Sigmoid colon (tissue), 7 donors: Measurements from ENCODE around the gene TALDO1. TPM values are rescaled to one million over a fixed set of nuclear protein-coding genes. Genes with fewer than 3 reads are reported as not detected.

Source experiments
- DNase-seq: peaks from one replicate; pipeline ENCODE4 v3.0.0-alpha.2; 2019
- H3K27ac ChIP-seq, 4 donors: fragments of 200-600 bp; sonication (generic); one replicate each; pipeline ENCODE4 v1.5.1; 2016 to 2019; ENCODE audit warnings: mild to moderate bottlenecking in 1 of 4
- H3K27me3 ChIP-seq, 3 donors: fragments of 200-600 bp; sonication (generic); one replicate each; pipeline ENCODE4 v1.5.1; 2019; ENCODE audit warnings: mild to moderate bottlenecking in 1 of 3
- H3K36me3 ChIP-seq, 4 donors: fragments of 200-600 bp; sonication (generic); one replicate each; pipeline ENCODE4 v1.5.1; 2016 to 2019
- H3K4me1 ChIP-seq, 4 donors: fragments of 200-600 bp; sonication (generic); one replicate each; pipeline ENCODE4 v1.5.1; 2017 to 2019
- H3K4me3 ChIP-seq, 4 donors: fragments of 200-600 bp; sonication (generic); one replicate each; pipeline ENCODE4 v1.5.1; 2017 to 2019; ENCODE audit warnings: mild to moderate bottlenecking in 2 of 4, moderate library complexity in 1 of 4
- H3K9me3 ChIP-seq, 4 donors: fragments of 200-600 bp in 3 of 4; sonication (generic) in 3 of 4; one replicate each; pipeline versions ENCODE4 v1.5.1 to v1.6.1; 2013 to 2019
- CTCF ChIP-seq, 4 experiments: fragments of 450-650 bp in 3 of 4; fragments of 200-600 bp in 1 of 4; IDR thresholded peaks; one replicate each; pipeline ENCODE4 v1.5.1; 2016 to 2019; ENCODE audit warnings: antibody characterized with exemption in 4 of 4, mild to moderate bottlenecking in 3 of 4, moderate library complexity in 2 of 4
- EP300 ChIP-seq, 4 donors: sonication (generic); formaldehyde crosslinking; IDR thresholded peaks; one replicate each; pipeline ENCODE4 v1.6.1; 2017; ENCODE audit warnings: antibody characterized with exemption in 4 of 4
- POLR2A ChIP-seq, 2 donors: fragments of 450-650 bp; IDR thresholded peaks; one replicate each; pipeline ENCODE4 v1.6.1; 2016; ENCODE audit warnings: antibody characterized with exemption in 2 of 2, mild to moderate bottlenecking in 2 of 2, moderate library complexity in 2 of 2
- POLR2AphosphoS5 ChIP-seq, 4 donors: sonication (generic); formaldehyde crosslinking; IDR thresholded peaks; one replicate each; pipeline ENCODE4 v1.6.1; 2017; ENCODE audit warnings: antibody characterized with exemption in 4 of 4
- WGBS, 2 donors: extraction: QIAGEN DNeasy Blood & Tissue Kit; methylation state at CpG; one replicate each; pipeline ENCODE4 v1.1.7; 2013; 5-methylcytosine and 5-hydroxymethylcytosine counted together
- intact Hi-C: fragments of 100-400 bp; cut with DNase I; formaldehyde crosslinking; loops from one replicate; pipeline ENCODE4 v1.15.1; 2023
- polyA plus RNA-seq, 3 donors: library from polyadenylated mRNA; stranded (reverse); fragments of 200-250 nt; gene quantifications; one replicate each; pipeline ENCODE4 v1.2.3, GENCODE V29; 2013
- total RNA-seq, 4 donors: library from RNA; depleted of rRNA; stranded (reverse); fragments of >200 nt; gene quantifications; one replicate each; pipeline ENCODE4 v1.1.0, GENCODE V29; 2016
- donor health status: healthy with polysubstance abuse.
- donor health status: Bipolar disorder and iron deficiency.
- donor health status: healthy.

TALDO1 gene
- total and polyA plus RNA-seq, 7 donors, result 94.6 to 177 (median 133) TPM

- no peak for DNase-seq
- Histone ChIP-seq H3K36me3 (peaks cover 0 to 46% (median 16%) of the 10 kb centered on the region in 4 donors), H3K4me3 (no peak overlapping the region), H3K4me1 (peaks cover 0 to 43% (median 35%) of the 10 kb centered on the region in 4 donors), H3K27ac (no peak overlapping the region), H3K9me3 (no peaks in the 10 kb centered on the region), H3K27me3 (no peaks in the 10 kb centered on the region)
- no peak for TF ChIP-seq POLR2AphosphoS5 (IDR thresholded peaks at IDR 0.05)
- no peak for TF ChIP-seq POLR2A (IDR thresholded peaks at IDR 0.05)
- TF ChIP-seq CTCF (IDR thresholded peaks at IDR 0.05), result no peak
- TF ChIP-seq EP300 (IDR thresholded peaks at IDR 0.05), result no peak
- intact Hi-C loops, result no loop called here
- 93 to 95% methylated on average over 9 of the region's 9 CpGs for WGBS, 2 donors
Measured at GRCh38 chr11:773830-774229, 26.6 kb downstream of the TALDO1 start.

GRCh38 chr11:774873-775592 lies 27.8 kb downstream of the TALDO1 start:
- H3K27ac ChIP-seq, result no peak overlapping the region
- 71 to 80% methylated on average over 20 of the region's 20 CpGs for WGBS, 2 donors

GRCh38 chr11:776263-776560 lies 28.9 kb downstream of the TALDO1 start:
- intact Hi-C loops, result no loop called here

More at GRCh38 chr11:774873-775592, 27.8 kb downstream of the TALDO1 start:
- Histone ChIP-seq H3K27me3 (no peaks in the 10 kb centered on the region), H3K36me3 (peaks cover 0 to 39% (median 16%) of the 10 kb centered on the region in 4 donors), H3K9me3 (no peaks in the 10 kb centered on the region), H3K4me1 (peaks cover 0 to 53% (median 39%) of the 10 kb centered on the region in 4 donors), H3K4me3 (no peak overlapping the region)
- TF ChIP-seq EP300 (IDR thresholded peaks at IDR 0.05) (no peak), POLR2A (IDR thresholded peaks at IDR 0.05) (no peak), POLR2AphosphoS5 (IDR thresholded peaks at IDR 0.05) (no peak), CTCF (IDR thresholded peaks at IDR 0.05) (no peak)
- DNase-seq, result peak; percentile 64
- intact Hi-C loops, result no loop called here

GRCh38 chr11:776561-777287 lies 29.5 kb downstream of the TALDO1 start:
- H3K4me1 ChIP-seq, result peaks cover 0 to 54% (median 39%) of the 10 kb centered on the region in 4 donors
- 1 to 2% methylated on average over 65 of the region's 65 CpGs for WGBS, 2 donors
- no peaks in the 10 kb centered on the region for H3K9me3 ChIP-seq
- peak; percentile 70 for DNase-seq
- no peaks in the 10 kb centered on the region for H3K27me3 ChIP-seq
- TF ChIP-seq POLR2A (IDR thresholded peaks at IDR 0.05) (no peak), CTCF (IDR thresholded peaks at IDR 0.05) (no peak), POLR2AphosphoS5 (IDR thresholded peaks at IDR 0.05) (no peak), EP300 (IDR thresholded peaks at IDR 0.05) (no peak)
- intact Hi-C loops, result no loop called here
- H3K4me3 ChIP-seq, result peak overlapping the region; percentile 71 to 99 (median 84)
- peaks cover 0 to 22% (median 3%) of the 10 kb centered on the region in 4 donors for H3K36me3 ChIP-seq
- H3K27ac ChIP-seq, result peak overlapping the region; percentile 76 to 89 (median 85)

More at GRCh38 chr11:776263-776560, 28.9 kb downstream of the TALDO1 start:
- H3K36me3 ChIP-seq, result peaks cover 0 to 27% (median 7%) of the 10 kb centered on the region in 4 donors
- 21 to 48% methylated on average over 11 of the region's 11 CpGs for WGBS, 2 donors
- H3K9me3 ChIP-seq, result no peaks in the 10 kb centered on the region
- H3K27ac ChIP-seq, result peak overlapping the region in 2 of 4 donors; percentile 84 to 86
- H3K27me3 ChIP-seq, result no peaks in the 10 kb centered on the region
- DNase-seq, result no peak
- TF ChIP-seq POLR2AphosphoS5 (IDR thresholded peaks at IDR 0.05) (no peak), POLR2A (IDR thresholded peaks at IDR 0.05) (no peak), EP300 (IDR thresholded peaks at IDR 0.05) (no peak), CTCF (IDR thresholded peaks at IDR 0.05) (no peak)
- H3K4me3 ChIP-seq, result peak overlapping the region; percentile 71 to 99 (median 84)
- peaks cover 0 to 54% (median 39%) of the 10 kb centered on the region in 4 donors for H3K4me1 ChIP-seq
